ENCODE results near the gene STRAP.
"Not testable (repeated sequence)": the region's sequence is repeated elsewhere in the genome, so short reads cannot be mapped to it uniquely, and the experiment has no call there.

STRAP gene

GRCh38 chr12:15874556-15875145, 7.5 kb upstream of the STRAP start:
- not testable (repeated sequence) for DNase-seq

- DNase-seq: no peak
These were observed 6.3 kb upstream of the STRAP start for GRCh38 chr12:15875863-15876262.

- no peak for DNase-seq
These were observed 2.8 kb upstream of the STRAP start for GRCh38 chr12:15879413-15879812.

- peak; percentile 71 for DNase-seq
These were observed 1.5 kb upstream of the STRAP start for GRCh38 chr12:15880721-15881120.

GRCh38 chr12:15883536-15883935, 1.3 kb downstream of the STRAP start:
- DNase-seq: no peak

GRCh38 chr12:15886372-15887042, 4.3 kb downstream of the STRAP start:
- no peak for DNase-seq

GRCh38 chr12:15887043-15887817, 5.0 kb downstream of the STRAP start:
- no peak for DNase-seq

GRCh38 chr12:15892645-15893259, 10.6 kb downstream of the STRAP start:
- DNase-seq: no peak

GRCh38 chr12:15893260-15893659, 11.1 kb downstream of the STRAP start:
- DNase-seq: no peak

GRCh38 chr12:15896867-15897266, 14.7 kb downstream of the STRAP start:
- DNase-seq: no peak

- no peak for DNase-seq
These were observed 15.2 kb downstream of the STRAP start for GRCh38 chr12:15897433-15897832.

GRCh38 chr12:15899282-15899870, 17.2 kb downstream of the STRAP start:
- peak; percentile 27 for DNase-seq

GRCh38 chr12:15904378-15904920, 22.3 kb downstream of the STRAP start:
- no peak for DNase-seq

- DNase-seq: no peak
These were observed 28.3 kb downstream of the STRAP start for GRCh38 chr12:15910468-15910863.

- DNase-seq: peak; percentile 71
These were observed 28.9 kb downstream of the STRAP start, which contains the start of gene DERA for GRCh38 chr12:15910864-15911721. Gene DERA (plus strand): TSS chr12:15911332. CDS start chr12:15911384, 52 bp downstream.

- not testable (repeated sequence) for DNase-seq
These were observed 29.7 kb downstream of the STRAP start for GRCh38 chr12:15911931-15912330.

GRCh38 chr12:15914131-15914530, 31.9 kb downstream of the STRAP start:
- not testable (repeated sequence) for DNase-seq

GRCh38 chr12:15918066-15918465, 35.9 kb downstream of the STRAP start:
- no peak for DNase-seq

- no peak for DNase-seq
These were observed 37.2 kb downstream of the STRAP start for GRCh38 chr12:15919418-15919817.

GRCh38 chr12:15924956-15925355, 42.8 kb downstream of the STRAP start:
- no peak for DNase-seq

- DNase-seq: no peak
These were observed 46.2 kb downstream of the STRAP start for GRCh38 chr12:15928346-15928745.
